K562 (cell line): Measurements from ENCODE around the gene PRR36. TPM values are rescaled to one million over a fixed set of nuclear protein-coding genes. Genes with fewer than 3 reads are reported as not detected.

Source experiments
- CCNT2 ChIP-seq: IDR thresholded peaks from 2 replicates; pipeline ENCODE4 v1.6.1; 2011; ENCODE audit warnings: borderline replicate concordance, low read depth, mild to moderate bottlenecking, moderate library complexity, mixed read lengths, low read length; ENCODE audit not compliant: insufficient read length; ENCODE audit errors: extremely low read depth
- CHD2 ChIP-seq: IDR thresholded peaks from 2 replicates; pipeline ENCODE4 v1.6.1; 2011; ENCODE audit warnings: low read depth, low read length
- EHMT2 ChIP-seq: fragments of 450-650 bp; IDR thresholded peaks from 2 replicates; pipeline ENCODE4 v1.6.1; 2018; ENCODE audit warnings: antibody characterized with exemption
- HDAC1 ChIP-seq, 2 experiments: fragments of 450-650 bp; IDR thresholded peaks; 2 replicates each; pipeline ENCODE4 v1.6.1; 2016 to 2017; ENCODE audit warnings: inconsistent platforms in 1 of 2, mild to moderate bottlenecking in 1 of 2, moderate library complexity in 1 of 2
- KLF1 ChIP-seq: fragments of 450-650 bp; IDR thresholded peaks from 2 replicates; pipeline ENCODE4 v1.6.1; 2016; ENCODE audit warnings: missing genetic modification characterization, missing compliant biosample characterization
- MGA ChIP-seq: fragments of 450-650 bp; IDR thresholded peaks from 2 replicates; pipeline ENCODE4 v1.6.1; 2016; ENCODE audit warnings: mild to moderate bottlenecking, moderate library complexity
- PHB ChIP-seq: fragments of 250-450 bp; sonication (Bioruptor Pico); IDR thresholded peaks from 2 replicates; pipeline ENCODE4 v1.5.0; 2021
- SMARCC2 ChIP-seq: fragments of 450-650 bp; IDR thresholded peaks from 2 replicates; pipeline ENCODE4 v1.6.1; 2017; ENCODE audit warnings: antibody characterized with exemption, moderate library complexity, mild to moderate bottlenecking, low read depth
- STAG1 ChIP-seq: sonication (generic); formaldehyde crosslinking; IDR thresholded peaks from 2 replicates; pipeline ENCODE4 v1.5.0; 2020; ENCODE audit warnings: missing genetic modification reagents, borderline replicate concordance
- TRIM28 ChIP-seq: fragments of 450-650 bp; IDR thresholded peaks from 2 replicates; pipeline ENCODE4 v1.6.1; 2017
- ZZZ3 ChIP-seq: fragments of 450-650 bp; IDR thresholded peaks from 2 replicates; pipeline ENCODE4 v1.6.1; 2016; ENCODE audit warnings: antibody characterized with exemption, mild to moderate bottlenecking, moderate library complexity
- polyA plus RNA-seq, 8 experiments: library from polyadenylated mRNA; depleted of rRNA in 4 of 8; stranded (reverse) in 5 of 8; unstranded in 3 of 8; fragments of >200 nt; fragmentation: Nextera tagmentation in 2 of 8; fragmentation: Illumina TruSeq in 1 of 8; extraction: Ambion mirVana in 2 of 8; extraction: Trizol in 1 of 8; gene quantifications; 2 replicates each; pipeline versions ENCODE4 v1.2.1 to v1.2.3, GENCODE V29; 2011 to 2014; ENCODE audit warnings: inconsistent platforms in 1 of 8, missing spikeins in 1 of 8
- total RNA-seq, 7 experiments: library from RNA; depleted of rRNA in 6 of 7; stranded (reverse); fragments of >200 nt in 6 of 7; fragmentation: Illumina TruSeq in 2 of 7; extraction: Trizol in 2 of 7; gene quantifications; 2 replicates each; pipeline versions ENCODE4 v1.2.1 to v1.2.3, GENCODE V29; 2011 to 2021; ENCODE audit warnings: low replicate concordance in 1 of 7
- TF ChIP-seq, protein P1 (sequence below), 2 experiments: fragments of 450-650 bp; conservative IDR thresholded peaks; 2 replicates each; pipeline ENCODE4 v1.6.1; 2017; ENCODE audit warnings: mild to moderate bottlenecking in 2 of 2, moderate library complexity in 2 of 2
- TF ChIP-seq, protein P2 (sequence below), 2 experiments: IDR thresholded peaks; 2 replicates each; pipeline ENCODE4 v1.6.1; 2011; ENCODE audit warnings: borderline replicate concordance in 1 of 2, control low read depth in 1 of 2, low read depth in 1 of 2, low read length in 1 of 2, mild to moderate bottlenecking in 1 of 2, mixed read lengths in 1 of 2, moderate library complexity in 1 of 2; ENCODE audit not compliant: insufficient read depth in 1 of 2, insufficient read length in 1 of 2, poor library complexity in 1 of 2, severe bottlenecking in 1 of 2; ENCODE audit errors: extremely low read depth in 1 of 2

The PRR36 gene
- total and polyA plus RNA-seq, 9 of the 15 experiments (the other 6 are each of a cell fraction or from before 2014, with no cell fraction given), result 0.05 to 0.42 (median 0.06) TPM; not detected in 6

DNA sequence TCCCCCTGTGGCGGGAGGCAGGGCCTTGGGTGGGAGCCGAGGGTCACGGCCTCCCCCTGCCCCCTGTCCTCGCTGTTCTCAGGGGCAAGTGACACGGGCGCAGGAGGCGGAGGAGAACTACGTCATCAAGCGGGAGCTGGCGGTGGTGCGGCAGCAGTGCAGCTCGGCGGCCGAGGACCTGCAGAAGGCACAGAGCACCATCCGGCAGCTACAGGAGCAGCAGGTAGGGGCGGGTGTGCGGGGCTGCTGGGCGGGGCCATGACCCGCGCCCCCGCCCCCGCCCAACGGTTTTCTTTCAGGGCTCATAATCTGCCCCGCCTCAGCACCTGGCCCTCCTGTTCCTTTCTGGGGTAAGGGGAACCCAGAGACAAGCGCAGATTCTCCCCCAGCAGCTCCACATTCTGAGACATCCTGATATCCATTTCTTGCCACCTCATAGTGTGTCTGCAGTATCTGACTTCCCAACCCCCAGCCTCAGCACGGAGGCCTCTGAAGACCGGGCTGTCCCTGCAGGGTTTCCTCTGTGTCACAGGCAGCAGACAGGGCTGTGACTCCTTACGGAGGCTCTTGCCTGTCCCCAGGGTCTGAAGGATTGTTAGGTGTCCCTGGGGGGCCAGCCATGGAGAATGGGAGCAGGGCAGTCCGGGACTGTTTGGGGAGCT is 15.9 kb downstream of the PRR36 start (continued):
- TF ChIP-seq CCNT2 (peak; percentile 46), TRIM28 (0 out of 2 replicates have a peak, but pooled peaks have one; percentile 23), MGA (no peak), HDAC1 (IDR thresholded peaks at IDR 0.05) (peak in 1 of 2 experiments; percentile 25; a peak in 1 of 4 replicates), CHD2 (no peak), PHB (CRISPR knock-in tag) (no peak), ZZZ3 (no peak), KLF1 (tag) (no peak), SMARCC2 (no peak), EHMT2 (no peak), STAG1 (CRISPR knock-in tag) (no peak)
- TF ChIP-seq, protein P1, sequence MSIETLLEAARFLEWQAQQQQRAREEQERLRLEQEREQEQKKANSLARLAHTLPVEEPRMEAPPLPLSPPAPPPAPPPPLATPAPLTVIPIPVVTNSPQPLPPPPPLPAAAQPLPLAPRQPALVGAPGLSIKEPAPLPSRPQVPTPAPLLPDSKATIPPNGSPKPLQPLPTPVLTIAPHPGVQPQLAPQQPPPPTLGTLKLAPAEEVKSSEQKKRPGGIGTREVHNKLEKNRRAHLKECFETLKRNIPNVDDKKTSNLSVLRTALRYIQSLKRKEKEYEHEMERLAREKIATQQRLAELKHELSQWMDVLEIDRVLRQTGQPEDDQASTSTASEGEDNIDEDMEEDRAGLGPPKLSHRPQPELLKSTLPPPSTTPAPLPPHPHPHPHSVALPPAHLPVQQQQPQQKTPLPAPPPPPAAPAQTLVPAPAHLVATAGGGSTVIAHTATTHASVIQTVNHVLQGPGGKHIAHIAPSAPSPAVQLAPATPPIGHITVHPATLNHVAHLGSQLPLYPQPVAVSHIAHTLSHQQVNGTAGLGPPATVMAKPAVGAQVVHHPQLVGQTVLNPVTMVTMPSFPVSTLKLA (conservative IDR thresholded peaks at IDR 0.05), result 0 out of 4 replicates have a peak, but pooled peaks of 1 of the 2 experiments have one; percentile 22
- TF ChIP-seq, protein P2, sequence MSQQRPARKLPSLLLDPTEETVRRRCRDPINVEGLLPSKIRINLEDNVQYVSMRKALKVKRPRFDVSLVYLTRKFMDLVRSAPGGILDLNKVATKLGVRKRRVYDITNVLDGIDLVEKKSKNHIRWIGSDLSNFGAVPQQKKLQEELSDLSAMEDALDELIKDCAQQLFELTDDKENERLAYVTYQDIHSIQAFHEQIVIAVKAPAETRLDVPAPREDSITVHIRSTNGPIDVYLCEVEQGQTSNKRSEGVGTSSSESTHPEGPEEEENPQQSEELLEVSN (IDR thresholded peaks at IDR 0.05; ENCODE audit: borderline replicate concordance in 1 of 2, extremely low read depth in 1 of 2, insufficient read depth in 1 of 2, insufficient read length in 1 of 2, low read depth in 1 of 2, low read length in 1 of 2, poor library complexity in 1 of 2, severe bottlenecking in 1 of 2), result peak; percentile 45
